ENCODE results near the gene MPL.

DNA sequence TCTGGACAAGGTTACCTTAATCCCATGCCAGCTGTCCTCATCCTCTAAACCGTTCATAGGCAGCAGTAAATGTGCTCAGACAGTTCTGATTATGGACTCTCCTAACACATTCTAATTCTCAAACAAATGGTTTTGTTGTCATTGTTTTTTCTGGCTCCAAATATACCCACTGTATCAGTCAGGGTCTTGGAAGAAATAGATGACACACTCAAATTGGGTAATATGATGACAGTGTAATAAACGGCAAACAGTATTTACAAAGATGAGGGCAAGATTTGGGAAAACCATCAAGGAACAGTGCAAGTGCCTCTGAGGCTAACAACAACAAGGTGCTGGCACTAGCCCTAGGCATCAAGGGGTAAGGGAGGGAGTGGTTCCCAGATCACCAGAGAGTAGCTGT lies 16.9 kb downstream of the MPL start:
- TF ChIP-seq, protein P1, sequence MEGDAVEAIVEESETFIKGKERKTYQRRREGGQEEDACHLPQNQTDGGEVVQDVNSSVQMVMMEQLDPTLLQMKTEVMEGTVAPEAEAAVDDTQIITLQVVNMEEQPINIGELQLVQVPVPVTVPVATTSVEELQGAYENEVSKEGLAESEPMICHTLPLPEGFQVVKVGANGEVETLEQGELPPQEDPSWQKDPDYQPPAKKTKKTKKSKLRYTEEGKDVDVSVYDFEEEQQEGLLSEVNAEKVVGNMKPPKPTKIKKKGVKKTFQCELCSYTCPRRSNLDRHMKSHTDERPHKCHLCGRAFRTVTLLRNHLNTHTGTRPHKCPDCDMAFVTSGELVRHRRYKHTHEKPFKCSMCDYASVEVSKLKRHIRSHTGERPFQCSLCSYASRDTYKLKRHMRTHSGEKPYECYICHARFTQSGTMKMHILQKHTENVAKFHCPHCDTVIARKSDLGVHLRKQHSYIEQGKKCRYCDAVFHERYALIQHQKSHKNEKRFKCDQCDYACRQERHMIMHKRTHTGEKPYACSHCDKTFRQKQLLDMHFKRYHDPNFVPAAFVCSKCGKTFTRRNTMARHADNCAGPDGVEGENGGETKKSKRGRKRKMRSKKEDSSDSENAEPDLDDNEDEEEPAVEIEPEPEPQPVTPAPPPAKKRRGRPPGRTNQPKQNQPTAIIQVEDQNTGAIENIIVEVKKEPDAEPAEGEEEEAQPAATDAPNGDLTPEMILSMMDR (IDR thresholded peaks at IDR 0.05) = no peak
- no peak for TF ChIP-seq POLR2A (IDR thresholded peaks at IDR 0.05)
